Muscle of leg (tissue), 11 donors: ENCODE results near the gene TUBG1. TPM values are rescaled to one million over a fixed set of nuclear protein-coding genes. Genes with fewer than 3 reads are reported as not detected.

ENCODE experiments used
- DNase-seq: peaks from one replicate; pipeline ENCODE4 v3.0.0; 2013
- H3K27ac ChIP-seq: one replicate; pipeline ENCODE4 v1.5.1; 2013; ENCODE audit warnings: mild to moderate bottlenecking, low read length, control low read depth
- H3K27me3 ChIP-seq: one replicate; pipeline ENCODE4 v1.6.1; 2013; ENCODE audit warnings: low read length; ENCODE audit not compliant: control insufficient read depth, insufficient read depth
- H3K36me3 ChIP-seq: one replicate; pipeline ENCODE4 v1.6.1; 2013; ENCODE audit warnings: low read length; ENCODE audit not compliant: control insufficient read depth, insufficient read depth
- H3K4me1 ChIP-seq: one replicate; pipeline ENCODE4 v1.6.1; 2013; ENCODE audit warnings: low read length; ENCODE audit not compliant: control insufficient read depth, insufficient read depth
- H3K4me3 ChIP-seq: one replicate; pipeline ENCODE4 v1.5.1; 2013; ENCODE audit warnings: low read length, control low read depth
- H3K9me3 ChIP-seq: replicated peaks from 2 replicates; pipeline ENCODE4 v1.6.1; 2013; ENCODE audit warnings: low read depth, low read length; ENCODE audit not compliant: control insufficient read depth
- WGBS: methylation state at CpG from one replicate; pipeline ENCODE4 v1.1.5; 2013; ENCODE audit warnings: missing lambda C conversion rate; ENCODE audit not compliant: insufficient coverage; 5-methylcytosine and 5-hydroxymethylcytosine counted together
- polyA plus RNA-seq, 8 donors: library from polyadenylated mRNA; unstranded; fragments of 120-200 nt; gene quantifications; one replicate each; pipeline versions ENCODE4 v1.2.1 to v1.2.3, GENCODE V29; 2013; ENCODE audit warnings: inconsistent platforms in 1 of 8, low replicate concordance in 1 of 8; ENCODE audit not compliant: insufficient read length in 8 of 8, insufficient read depth in 1 of 8
- total RNA-seq: library from RNA; stranded (reverse); fragments of 120-200 nt; gene quantifications from one replicate; pipeline ENCODE4 v1.2.4, GENCODE V29; 2013

The TUBG1 gene
- total and polyA plus RNA-seq, 9 donors, result 22.2 to 43.5 (median 38.0) TPM

GRCh38 chr17:42578282-42578869 lies 31.1 kb upstream of the TUBG1 start:
- H3K9me3 ChIP-seq, result no peaks in the 10 kb centered on the region
- WGBS, result 0% methylated on average over 6 of the region's 20 CpGs
- DNase-seq, result peak; percentile 85
- H3K36me3 ChIP-seq, result peaks cover 57% of the 10 kb centered on the region
- peaks cover 17% of the 10 kb centered on the region for H3K4me1 ChIP-seq
- H3K27ac ChIP-seq, result peak overlapping the region; percentile 94
- H3K4me3 ChIP-seq, result peak overlapping the region; percentile 89
- no peaks in the 10 kb centered on the region for H3K27me3 ChIP-seq

- Histone ChIP-seq H3K4me3 (no peak overlapping the region), H3K27ac (no peak overlapping the region), H3K36me3 (peaks cover 60% of the 10 kb centered on the region), H3K9me3 (no peaks in the 10 kb centered on the region), H3K4me1 (peaks cover 17% of the 10 kb centered on the region), H3K27me3 (no peaks in the 10 kb centered on the region)
- no CpG with 5 or more reads among the region's 2 CpGs for WGBS
- no peak for DNase-seq
Observed at GRCh38 chr17:42579794-42580551, 29.5 kb upstream of the TUBG1 start.

- Histone ChIP-seq H3K36me3 (peaks cover 70% of the 10 kb centered on the region), H3K27me3 (no peaks in the 10 kb centered on the region), H3K4me3 (no peak overlapping the region), H3K9me3 (no peaks in the 10 kb centered on the region), H3K27ac (no peak overlapping the region), H3K4me1 (peaks cover 15% of the 10 kb centered on the region)
- no peak for DNase-seq
- 82% methylated on average over 6 of the region's 10 CpGs for WGBS
Observed at GRCh38 chr17:42581744-42582270, 27.7 kb upstream of the TUBG1 start.

GRCh38 chr17:42584880-42585279 lies 24.6 kb upstream of the TUBG1 start:
- Histone ChIP-seq H3K27me3 (no peaks in the 10 kb centered on the region), H3K4me3 (no peak overlapping the region), H3K27ac (no peak overlapping the region), H3K9me3 (no peaks in the 10 kb centered on the region), H3K36me3 (peaks cover 88% of the 10 kb centered on the region), H3K4me1 (no peaks in the 10 kb centered on the region)
- 90% methylated on average over 7 of the region's 9 CpGs for WGBS
- DNase-seq, result peak; percentile 19

GRCh38 chr17:42585353-42585752 lies 24.1 kb upstream of the TUBG1 start:
- 80% methylated on average over 1 of the region's 1 CpG for WGBS
- no peaks in the 10 kb centered on the region for H3K4me1 ChIP-seq
- no peak overlapping the region for H3K4me3 ChIP-seq
- no peaks in the 10 kb centered on the region for H3K9me3 ChIP-seq
- DNase-seq, result no peak
- H3K27me3 ChIP-seq, result no peaks in the 10 kb centered on the region
- no peak overlapping the region for H3K27ac ChIP-seq
- H3K36me3 ChIP-seq, result peaks cover 88% of the 10 kb centered on the region

GRCh38 chr17:42586514-42587230 lies 22.8 kb upstream of the TUBG1 start:
- Histone ChIP-seq H3K27ac (no peak overlapping the region), H3K9me3 (no peaks in the 10 kb centered on the region), H3K36me3 (peaks cover 83% of the 10 kb centered on the region), H3K4me3 (no peak overlapping the region), H3K4me1 (no peaks in the 10 kb centered on the region), H3K27me3 (no peaks in the 10 kb centered on the region)
- WGBS, result 100% methylated on average over 2 of the region's 7 CpGs
- DNase-seq, result no peak

GRCh38 chr17:42590886-42591285 lies 18.6 kb upstream of the TUBG1 start:
- peaks cover 49% of the 10 kb centered on the region for H3K36me3 ChIP-seq
- H3K27me3 ChIP-seq, result no peaks in the 10 kb centered on the region
- no peak overlapping the region for H3K4me3 ChIP-seq
- no peak overlapping the region for H3K27ac ChIP-seq
- WGBS, result 100% methylated on average over 2 of the region's 2 CpGs
- H3K9me3 ChIP-seq, result no peaks in the 10 kb centered on the region
- DNase-seq, result no peak
- no peaks in the 10 kb centered on the region for H3K4me1 ChIP-seq

GRCh38 chr17:42591411-42591810 lies 18.1 kb upstream of the TUBG1 start:
- no peak for DNase-seq
- no peaks in the 10 kb centered on the region for H3K9me3 ChIP-seq
- H3K27ac ChIP-seq, result no peak overlapping the region
- no peak overlapping the region for H3K4me3 ChIP-seq
- no peaks in the 10 kb centered on the region for H3K27me3 ChIP-seq
- H3K4me1 ChIP-seq, result no peaks in the 10 kb centered on the region
- H3K36me3 ChIP-seq, result peaks cover 47% of the 10 kb centered on the region
- 92% methylated on average over 7 of the region's 9 CpGs for WGBS

- H3K27ac ChIP-seq, result no peak overlapping the region
- H3K4me3 ChIP-seq, result no peak overlapping the region
- DNase-seq, result no peak
- WGBS, result no CpG with 5 or more reads among the region's 3 CpGs
- H3K9me3 ChIP-seq, result no peaks in the 10 kb centered on the region
- peaks cover 21% of the 10 kb centered on the region for H3K36me3 ChIP-seq
- no peaks in the 10 kb centered on the region for H3K27me3 ChIP-seq
- H3K4me1 ChIP-seq, result no peaks in the 10 kb centered on the region
Observed at GRCh38 chr17:42596386-42596785, 13.1 kb upstream of the TUBG1 start.

- H3K27me3 ChIP-seq, result no peaks in the 10 kb centered on the region
- no peak overlapping the region for H3K27ac ChIP-seq
- peaks cover 15% of the 10 kb centered on the region for H3K36me3 ChIP-seq
- WGBS, result 100% methylated on average over 1 of the region's 2 CpGs
- H3K4me3 ChIP-seq, result no peak overlapping the region
- H3K9me3 ChIP-seq, result no peaks in the 10 kb centered on the region
- DNase-seq, result no peak
- no peaks in the 10 kb centered on the region for H3K4me1 ChIP-seq
Observed at GRCh38 chr17:42598905-42599304, 10.6 kb upstream of the TUBG1 start.
